GM11168 (cell line): ENCODE measurements around the gene GZMM.

Experiments
- in situ Hi-C: fragments of 300-500 bp; cut with MboI; formaldehyde crosslinking; loops from one replicate; pipeline ENCODE4 v1.12.0; 2022; ENCODE audit warnings: low sequenced_read_pairs; ENCODE audit not compliant: unreplicated experiment

Gene GZMM

GRCh38 chr19:543910-544608 lies at the start of gene GZMM:
Gene GZMM (plus strand): TSS chr19:544053. CDS start chr19:544072, 19 bp downstream.
- in situ Hi-C loops: no loop called here

GRCh38 chr19:494171-495080 lies 49.4 kb upstream of the GZMM start:
- in situ Hi-C loops: no loop called here

- in situ Hi-C loops: no loop called here
Measured at GRCh38 chr19:495081-495401, 48.8 kb upstream of the GZMM start.

GRCh38 chr19:495402-496111 lies 48.3 kb upstream of the GZMM start:
- in situ Hi-C loops: no loop called here

- in situ Hi-C loops: no loop called here
Measured at GRCh38 chr19:496112-496665, 47.7 kb upstream of the GZMM start, which contains the start of gene MADCAM1. Gene MADCAM1 (plus strand): TSS chr19:496486. CDS start chr19:496500, 14 bp downstream.

- in situ Hi-C loops: no loop called here
Measured at GRCh38 chr19:496986-497385, 46.9 kb upstream of the GZMM start.

- in situ Hi-C loops: no loop called here
Measured at GRCh38 chr19:497491-497868, 46.4 kb upstream of the GZMM start.

- in situ Hi-C loops: no loop called here
Measured at GRCh38 chr19:497869-498510, 45.9 kb upstream of the GZMM start.

GRCh38 chr19:498511-498891 lies 45.4 kb upstream of the GZMM start:
- in situ Hi-C loops: no loop called here

GRCh38 chr19:498977-499623 lies 44.8 kb upstream of the GZMM start:
- in situ Hi-C loops: no loop called here

- in situ Hi-C loops: no loop called here
Measured at GRCh38 chr19:501646-502045, 42.2 kb upstream of the GZMM start.

GRCh38 chr19:504616-505015 lies 39.2 kb upstream of the GZMM start:
- in situ Hi-C loops: no loop called here

GRCh38 chr19:506404-507285 lies 37.2 kb upstream of the GZMM start:
- in situ Hi-C loops: no loop called here

GRCh38 chr19:507286-508203 lies 36.3 kb upstream of the GZMM start, which contains the start of gene TPGS1:
Gene TPGS1 (plus strand): TSS chr19:507497. CDS start chr19:507507, 10 bp downstream.
- in situ Hi-C loops: no loop called here

GRCh38 chr19:508204-509150 lies 35.4 kb upstream of the GZMM start:
- in situ Hi-C loops: no loop called here

GRCh38 chr19:510606-511100 lies 33.2 kb upstream of the GZMM start:
- in situ Hi-C loops: no loop called here
